NCI-H2171 (cell line): Measurements from ENCODE around the gene UBE2J2.
"Not testable (repeated sequence)": the region's sequence is repeated elsewhere in the genome, so short reads cannot be mapped to it uniquely, and the experiment has no call there.

Experiments
- DNase-seq: peaks from one replicate; lab custom pipeline; 2025; lab: John Stamatoyannopoulos, UW

The UBE2J2 gene

DNA sequence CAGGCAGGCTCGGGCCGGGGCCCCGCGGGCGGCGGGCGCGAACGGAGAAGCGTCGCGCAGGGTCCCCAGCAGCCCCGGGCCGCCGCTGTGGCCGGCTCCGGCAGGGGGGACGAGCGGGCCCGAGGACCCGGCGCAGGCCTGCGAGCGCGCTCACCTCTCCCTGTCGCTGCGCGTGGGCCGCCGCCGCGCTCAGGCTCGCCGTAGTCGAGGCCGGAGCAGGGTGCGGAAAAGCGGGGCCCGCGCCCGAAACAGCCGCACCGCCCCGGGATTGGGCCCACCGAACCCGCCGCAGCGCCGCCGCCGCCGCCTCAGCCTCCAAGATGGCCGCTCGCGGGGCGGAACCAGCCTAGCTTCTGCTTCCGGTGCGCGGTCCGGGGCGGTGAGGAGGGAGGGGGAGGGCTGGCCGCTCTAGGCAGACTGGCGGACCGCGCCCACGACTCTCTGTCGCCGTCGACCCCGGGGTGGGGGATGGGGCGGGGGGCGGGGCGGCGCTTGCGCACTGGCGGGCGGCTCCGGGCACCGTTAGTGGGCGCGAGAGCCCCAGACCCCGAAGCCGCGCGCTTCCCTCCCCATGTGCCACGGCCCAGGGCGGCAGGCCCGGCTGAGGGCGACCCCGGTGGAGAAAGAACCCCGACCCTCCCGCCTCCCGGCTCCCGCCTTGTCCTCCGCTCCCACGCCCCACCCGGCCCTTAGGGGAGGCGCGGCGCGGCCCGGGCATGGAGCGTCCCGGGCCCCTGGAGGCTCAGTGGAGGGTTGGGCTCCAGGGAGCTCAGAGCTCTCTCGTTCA, at the start of gene UBE2J2:
UBE2J2 (minus strand) TSS at position 343 of the 787 bp plus-strand sequence. CDS start 5,862 bp downstream, outside the sequence.
- DNase-seq = peak; percentile 91

DNA sequence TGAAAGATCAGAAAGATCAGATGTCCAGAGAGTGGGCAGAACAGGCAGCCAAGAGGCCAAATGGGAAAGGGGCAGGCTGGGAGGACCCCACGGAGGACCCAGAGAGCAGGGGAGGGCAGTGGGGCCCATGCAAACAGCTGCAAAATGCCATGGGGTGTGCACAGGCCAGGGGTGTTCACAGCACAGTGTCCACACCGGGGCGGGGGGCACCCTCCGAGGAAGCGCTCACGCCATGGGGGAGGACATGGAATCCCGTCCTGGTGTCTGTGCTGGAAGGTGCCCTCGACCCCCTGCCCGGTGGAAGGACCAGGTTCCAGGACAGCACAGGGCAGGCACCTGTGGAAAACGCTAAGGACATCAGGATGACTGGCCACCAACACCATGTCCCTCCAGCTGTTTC, 49.3 kb upstream of the UBE2J2 start:
- no peak for DNase-seq

DNA sequence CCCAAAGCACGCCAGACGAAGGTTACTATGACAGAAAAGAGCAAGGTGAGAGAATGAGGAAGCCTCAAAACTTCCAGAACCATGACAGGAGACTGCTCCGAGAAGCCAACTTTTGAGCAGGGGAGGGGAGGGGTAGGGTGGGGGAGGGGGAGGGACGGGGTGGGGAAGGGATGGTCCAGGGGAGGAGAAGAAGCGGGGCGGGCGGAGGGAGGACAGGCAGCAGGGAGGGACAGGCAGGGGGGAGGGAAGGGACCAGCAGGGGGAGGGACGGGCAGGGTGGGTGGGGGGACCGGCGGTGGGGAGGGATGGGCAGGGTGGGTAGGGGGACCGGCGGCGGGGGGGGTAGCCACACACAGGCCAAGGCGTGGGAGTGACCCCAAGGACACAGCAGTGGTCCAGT, 48.8 kb upstream of the UBE2J2 start:
- no peak for DNase-seq

DNA sequence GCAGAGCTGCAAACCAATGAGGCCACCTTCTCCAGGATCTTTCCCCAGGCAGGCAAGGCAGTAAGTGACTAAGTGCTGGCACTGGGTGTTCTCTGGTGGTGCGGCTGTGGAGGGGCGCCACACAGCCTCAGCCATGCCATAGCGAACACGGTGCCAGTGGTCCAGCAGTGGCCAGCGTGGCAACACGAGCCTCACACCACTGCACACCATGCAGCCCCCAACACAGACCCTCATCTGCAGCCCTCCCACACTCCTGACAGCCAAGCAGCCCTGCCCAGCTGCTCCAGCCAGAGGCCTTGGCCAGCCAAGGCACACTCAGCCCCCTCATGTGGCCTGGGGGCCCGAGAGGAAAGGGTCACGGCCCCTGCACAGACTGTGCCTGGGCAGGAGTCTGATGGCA, 47.8 kb upstream of the UBE2J2 start:
- DNase-seq = no peak

DNA sequence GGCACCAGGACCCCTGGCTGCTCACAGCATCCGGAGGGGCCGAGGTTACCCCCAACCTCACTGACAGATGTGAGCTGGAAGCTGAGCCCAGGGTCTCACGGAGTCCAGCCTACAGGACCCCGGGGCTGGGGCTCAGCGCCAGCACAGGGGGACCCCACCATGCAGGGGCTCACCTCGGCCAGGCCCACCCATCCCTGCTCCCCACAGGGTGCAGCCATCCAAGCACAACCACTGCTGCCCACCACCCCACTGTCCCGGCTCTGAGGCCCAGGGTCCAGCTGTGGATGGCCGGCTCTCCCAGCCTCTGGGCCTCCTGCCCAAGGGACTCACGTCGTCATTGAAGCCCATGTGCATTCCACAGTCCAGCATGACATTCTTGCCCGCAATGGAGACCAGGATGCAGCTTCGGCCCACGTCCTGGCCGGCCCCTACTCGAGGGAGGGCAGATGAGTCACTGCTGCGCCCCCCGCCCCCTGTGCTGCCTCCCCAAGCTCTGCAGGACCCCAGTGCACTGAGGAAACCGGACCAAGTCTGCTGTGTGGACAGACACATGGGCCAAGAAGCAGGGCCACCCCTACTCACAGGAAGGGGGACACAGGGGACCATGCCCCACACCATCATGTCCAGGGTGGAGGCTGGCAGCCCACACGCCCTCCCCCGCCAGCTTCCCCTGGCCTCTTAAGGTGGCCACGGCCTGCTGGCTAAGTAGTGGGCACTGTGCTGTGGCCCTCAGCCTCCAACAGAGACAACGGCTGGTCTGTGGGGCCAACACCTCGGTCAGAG, 47.2 kb upstream of the UBE2J2 start:
- no peak for DNase-seq

DNA sequence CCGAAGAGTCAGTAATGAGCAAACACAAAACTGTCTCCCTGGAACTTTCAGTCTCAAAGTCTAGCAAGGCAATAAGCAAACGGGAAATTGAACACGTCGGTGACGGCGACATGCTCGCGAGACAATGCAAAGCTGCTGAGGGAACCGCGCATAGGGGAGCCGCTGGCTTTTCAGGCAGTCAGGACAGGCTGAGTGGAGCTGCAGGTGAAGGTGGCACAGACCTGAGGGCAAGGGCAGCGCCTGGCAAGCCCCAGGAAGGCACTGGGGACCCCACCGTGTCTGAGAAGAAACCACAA, 45.9 kb upstream of the UBE2J2 start:
- DNase-seq = no peak

DNA sequence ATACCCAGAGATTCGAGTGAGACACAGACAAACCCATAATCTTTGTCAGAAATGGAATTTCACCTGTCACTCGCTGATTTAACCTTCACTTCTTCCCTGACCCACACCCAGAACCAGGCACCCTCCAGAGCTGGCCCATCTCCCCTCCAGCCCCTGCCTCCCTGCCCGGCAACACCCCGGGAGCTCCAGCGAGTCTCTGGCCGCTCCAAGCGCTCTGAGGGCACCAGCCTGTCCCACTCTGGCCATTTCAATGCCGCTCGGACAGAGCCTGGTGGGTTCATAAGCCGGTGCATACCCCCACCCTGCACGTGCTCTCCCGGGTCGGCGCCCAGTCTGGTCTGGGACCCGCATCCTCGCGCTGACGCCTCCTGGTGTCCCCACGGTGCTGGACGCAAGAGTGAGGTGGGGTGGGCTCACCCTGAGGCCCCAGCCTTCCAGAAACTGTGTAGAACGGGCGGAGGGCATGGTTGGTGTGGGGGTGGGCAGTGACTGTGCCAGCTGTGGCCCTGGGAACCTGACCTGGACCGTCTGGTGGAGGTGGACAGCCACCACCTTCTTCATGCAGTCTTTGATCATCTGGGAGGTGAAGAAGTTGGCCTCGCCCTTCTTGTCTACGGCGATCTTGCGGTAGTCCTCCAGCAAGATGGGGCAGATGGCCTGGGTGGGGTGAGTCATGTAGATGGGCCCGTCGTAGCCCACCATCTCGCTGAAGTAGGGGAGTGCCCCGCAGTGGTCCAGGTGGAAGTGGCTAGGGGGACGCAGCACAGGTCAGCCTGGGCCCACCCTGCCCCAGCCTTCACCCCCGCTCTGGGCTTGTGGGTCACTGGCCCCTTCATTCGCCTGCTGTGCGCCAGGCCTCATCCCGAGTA, 45.4 kb upstream of the UBE2J2 start:
- DNase-seq = no peak

DNA sequence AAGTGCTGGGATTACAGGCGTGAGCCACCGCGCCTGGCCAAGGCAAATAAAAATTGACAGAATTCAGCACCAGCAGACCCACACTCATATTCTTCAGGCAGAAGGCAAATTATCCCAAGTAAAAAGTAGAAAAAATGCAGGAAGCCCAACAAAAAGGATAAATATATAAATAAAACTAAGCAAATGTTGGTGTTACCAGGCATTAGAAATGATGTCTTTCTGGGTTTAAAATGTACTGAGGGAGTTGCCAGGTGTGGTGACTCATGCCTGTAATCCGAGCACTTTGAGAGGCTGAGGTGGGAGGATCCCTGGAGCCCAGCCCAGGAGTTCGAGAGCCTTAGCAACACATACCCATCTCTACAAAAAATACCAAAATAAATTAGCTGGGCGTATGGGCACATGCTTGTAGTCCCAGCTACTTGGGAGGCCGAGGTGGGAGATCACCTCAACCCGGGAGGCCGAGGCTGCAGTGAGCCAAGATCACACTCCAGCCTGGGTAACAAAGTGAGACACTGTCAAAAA, 44.5 kb upstream of the UBE2J2 start:
- peak; percentile 74 for DNase-seq

DNA sequence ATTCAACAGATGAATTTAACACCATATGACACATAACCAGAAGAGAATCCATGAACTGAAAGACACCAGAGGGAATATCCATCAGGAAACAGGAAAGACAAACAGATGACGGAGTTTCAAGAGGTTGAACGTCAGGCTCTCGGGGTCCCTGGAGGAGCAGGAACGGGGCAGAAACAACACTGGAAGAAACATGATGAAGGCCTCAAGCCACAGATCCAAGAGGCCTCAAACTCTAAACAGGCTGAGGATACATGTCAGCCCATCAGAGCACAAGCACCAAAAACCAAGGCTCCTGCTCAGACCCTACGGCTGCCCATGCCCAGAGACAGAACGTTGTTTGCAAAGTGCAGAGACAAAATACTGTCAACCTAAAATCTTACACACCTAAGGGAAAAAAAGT, 43.8 kb upstream of the UBE2J2 start:
- no peak for DNase-seq

DNA sequence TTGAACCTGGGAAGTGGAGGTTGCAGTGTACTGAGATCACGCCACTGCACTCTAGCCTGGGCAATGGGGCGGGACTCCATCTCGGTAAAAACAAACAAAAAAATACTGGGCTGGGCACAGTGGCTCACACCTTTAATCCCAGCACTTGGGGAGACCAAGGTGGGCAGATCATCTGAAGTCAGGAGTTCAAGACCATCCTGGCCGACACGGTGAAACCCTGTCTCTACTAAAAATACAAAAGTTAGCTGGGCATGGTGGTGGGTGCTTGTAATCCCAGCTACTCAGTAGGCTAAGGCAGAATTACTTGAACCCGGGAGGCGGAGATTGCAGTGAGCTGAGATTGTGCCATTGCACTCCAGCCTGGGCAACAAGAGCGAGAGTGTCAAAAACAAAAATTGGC, 42.5 kb upstream of the UBE2J2 start:
- not testable (repeated sequence) for DNase-seq

DNA sequence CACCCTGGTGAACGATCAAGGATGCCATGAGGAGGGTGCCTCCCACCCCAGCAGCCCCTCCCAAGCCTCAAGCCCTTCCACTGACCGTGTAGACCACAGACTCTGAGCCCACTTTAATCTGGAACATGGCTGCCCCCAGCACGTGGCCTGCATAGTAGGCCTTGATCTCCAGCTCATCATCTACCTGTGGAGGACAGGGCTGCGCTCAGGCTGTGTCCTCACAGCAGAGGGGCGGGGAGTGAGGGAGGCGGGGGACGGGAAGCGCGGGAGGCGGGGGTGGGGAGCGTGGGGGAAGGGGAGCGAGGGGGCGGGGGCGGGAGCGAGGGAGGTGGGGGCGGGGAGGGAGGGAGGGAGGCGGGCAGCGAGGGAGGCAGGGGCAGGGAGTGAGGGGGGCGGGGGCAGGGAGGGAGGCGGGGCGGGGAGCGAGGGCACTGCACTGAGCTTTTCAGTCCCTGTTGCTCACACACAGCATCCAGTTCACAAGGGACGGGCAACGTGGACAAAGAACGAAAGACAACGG, 41.8 kb upstream of the UBE2J2 start:
- no peak for DNase-seq

DNA sequence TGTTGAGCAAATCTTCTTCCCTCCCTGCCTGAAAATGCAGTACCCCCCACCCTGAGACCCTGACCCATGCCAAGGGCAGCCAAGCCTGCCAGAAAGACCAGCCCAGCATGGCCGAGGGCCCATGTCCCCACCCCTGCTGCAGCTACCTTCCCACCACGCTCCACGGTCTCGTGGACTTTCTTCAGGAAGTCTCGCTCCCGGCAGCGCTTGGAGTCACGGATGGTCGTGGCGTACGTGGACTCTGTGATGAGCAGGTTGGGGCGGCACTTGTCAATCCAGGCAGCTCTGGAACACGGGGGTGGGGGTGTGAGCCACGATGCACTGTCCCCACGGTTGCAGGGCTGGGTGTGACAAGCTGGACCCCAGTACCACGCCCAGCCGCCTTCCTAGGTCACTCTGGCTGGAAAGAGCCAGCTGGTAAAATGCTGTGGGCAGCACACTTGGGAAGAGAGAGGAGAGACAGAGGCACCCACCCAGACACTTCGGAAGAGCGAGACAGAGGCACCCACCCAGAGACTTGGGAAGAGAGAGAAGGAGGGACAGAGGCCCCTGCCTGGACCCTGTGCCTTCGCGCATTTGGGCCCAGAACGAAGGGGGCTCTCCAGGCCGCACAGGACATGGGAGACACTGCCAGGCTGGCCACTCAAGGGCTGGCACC, 41.2 kb upstream of the UBE2J2 start:
- no peak for DNase-seq

DNA sequence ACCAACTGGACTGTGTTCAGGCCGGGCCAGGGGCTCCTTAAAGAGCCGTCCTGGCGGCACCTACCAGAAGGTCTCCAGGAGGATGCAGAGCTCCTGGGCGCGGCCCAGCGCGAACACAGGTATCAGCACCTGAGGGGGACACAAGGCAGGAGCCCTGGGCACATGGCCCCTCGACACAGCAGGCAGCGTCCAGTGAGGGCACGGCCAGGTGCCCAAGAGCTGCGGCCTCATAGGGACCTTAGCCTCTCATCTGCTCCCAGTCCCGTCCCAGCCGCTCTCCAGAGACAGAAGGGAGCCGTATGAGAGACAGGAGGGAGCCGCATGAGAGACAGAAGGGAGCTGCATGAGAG, 40.6 kb upstream of the UBE2J2 start:
- DNase-seq = no peak

DNA sequence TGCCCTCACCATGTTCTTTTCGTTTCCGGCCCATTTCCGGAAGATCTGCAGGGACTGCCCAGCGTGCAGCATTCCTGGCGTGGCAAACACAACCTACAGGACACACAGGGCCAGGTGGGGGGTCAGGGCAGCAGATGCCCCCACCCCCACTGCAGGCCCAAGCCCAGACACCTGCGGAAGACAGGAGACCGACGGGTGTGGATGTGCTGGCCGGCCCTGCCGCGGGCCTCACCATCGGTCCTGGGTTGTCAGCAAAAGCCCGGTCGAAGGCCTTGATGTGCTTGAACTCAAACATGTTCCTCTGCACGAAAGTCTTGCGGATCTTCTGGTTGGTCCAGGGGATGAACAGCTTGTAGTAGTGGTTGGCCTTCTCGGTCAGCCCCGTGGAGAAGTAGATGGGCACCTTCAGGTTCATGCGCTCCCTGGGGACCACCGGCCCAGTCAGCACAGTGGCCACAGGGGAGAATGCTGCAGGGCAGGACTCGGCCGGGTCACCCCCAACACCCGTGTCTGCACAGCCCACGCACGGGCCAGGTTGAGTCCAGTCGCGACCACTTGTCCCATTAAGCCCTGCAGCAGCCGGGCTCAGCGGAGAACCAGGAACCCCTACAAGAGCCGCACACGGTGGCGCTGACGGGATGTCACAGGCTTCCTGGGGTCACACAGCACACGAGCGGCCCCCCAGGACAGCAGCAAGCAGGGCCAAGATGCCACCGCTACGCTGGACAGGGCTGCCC, 40.0 kb upstream of the UBE2J2 start:
- no peak for DNase-seq

DNA sequence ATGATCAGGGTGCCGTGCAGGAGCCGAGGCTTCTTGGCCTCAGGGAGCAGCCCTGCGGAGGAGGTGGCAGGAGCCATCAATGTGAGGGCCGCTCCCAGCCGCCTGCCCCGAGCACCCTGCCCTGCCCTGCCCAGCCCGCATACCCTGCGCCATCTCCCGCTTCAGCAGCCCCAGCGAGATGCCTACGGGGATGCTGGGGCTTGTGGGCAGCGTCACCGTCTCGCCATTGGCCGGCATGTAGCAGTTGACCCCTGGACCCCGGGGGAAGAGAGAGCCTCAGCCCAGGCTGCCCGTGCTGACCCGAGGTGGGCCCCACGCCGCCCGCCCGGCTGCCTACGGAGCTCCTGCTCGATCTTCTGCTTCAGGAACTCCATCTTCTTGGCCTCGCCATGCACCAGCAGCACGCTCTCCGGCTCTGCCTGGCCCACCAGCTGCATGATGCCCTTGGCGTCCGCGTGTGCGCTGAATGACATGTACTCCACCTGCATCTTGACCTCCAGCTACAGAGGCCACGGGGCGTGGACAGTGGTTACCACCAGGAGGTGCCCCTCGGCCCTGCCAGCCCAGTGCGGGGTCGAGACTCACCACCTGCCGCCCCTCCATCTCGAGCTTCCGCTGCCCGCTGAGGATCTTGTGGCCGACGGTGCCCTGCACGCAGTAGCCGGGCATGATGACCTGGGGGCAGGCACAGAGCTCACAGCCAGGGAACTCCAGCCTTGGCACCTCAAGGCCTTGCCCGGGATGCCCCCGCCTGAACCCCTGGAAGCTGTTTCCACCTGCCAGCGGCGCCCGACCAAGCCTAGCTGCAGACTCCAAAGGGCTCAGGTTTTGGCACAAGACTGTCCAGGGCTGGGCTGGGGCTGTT, 39.0 kb upstream of the UBE2J2 start:
- DNase-seq = no peak

DNA sequence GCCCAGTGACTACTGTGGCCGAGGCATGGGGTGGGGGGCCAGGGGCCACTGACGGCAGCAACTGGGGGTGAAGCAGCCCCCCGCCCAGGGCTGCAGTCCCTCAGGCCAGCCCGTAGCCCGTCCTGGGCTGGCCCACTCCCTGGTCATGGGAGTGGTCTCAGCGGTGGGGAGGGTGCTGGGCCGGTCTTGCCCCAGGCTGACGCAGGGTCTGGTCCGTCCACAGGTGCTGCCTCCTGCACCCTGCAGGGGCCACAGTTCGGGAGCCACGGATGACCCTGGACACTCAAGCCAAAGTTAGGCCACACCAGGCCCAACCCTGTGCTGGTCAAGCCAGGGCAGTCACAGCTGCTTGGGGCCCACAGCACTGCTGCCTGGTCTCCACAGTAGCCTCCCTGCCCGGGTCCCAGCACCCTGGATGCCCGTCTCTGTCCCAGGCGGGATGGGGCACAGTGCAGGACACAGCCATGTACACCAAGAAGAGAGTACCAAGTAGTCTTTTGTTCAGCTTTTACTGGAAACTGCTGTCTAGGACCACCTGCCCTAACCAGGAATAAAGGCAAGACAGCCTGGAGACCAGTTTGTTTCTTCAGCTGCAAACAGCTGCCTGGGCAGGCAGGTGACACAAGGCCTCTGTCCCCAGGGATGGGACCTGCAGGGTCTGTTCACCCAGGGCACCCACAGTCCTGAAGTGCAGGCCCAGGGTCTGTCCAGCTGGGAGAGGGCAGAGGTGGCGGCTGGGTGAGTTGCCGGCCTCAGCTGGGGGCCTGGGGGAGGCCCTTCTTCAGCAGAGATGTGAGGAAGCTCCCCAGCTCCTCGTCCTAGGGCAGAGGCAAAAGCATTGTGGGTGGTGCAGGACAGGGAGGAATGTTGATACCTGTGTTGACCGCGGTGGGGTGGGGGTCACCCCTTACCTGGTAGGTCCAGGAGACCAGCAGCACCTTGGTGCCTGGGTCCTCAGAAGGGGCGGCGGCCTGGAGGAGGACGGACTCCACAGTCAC, 37.8 kb upstream of the UBE2J2 start:
- no peak for DNase-seq

DNA sequence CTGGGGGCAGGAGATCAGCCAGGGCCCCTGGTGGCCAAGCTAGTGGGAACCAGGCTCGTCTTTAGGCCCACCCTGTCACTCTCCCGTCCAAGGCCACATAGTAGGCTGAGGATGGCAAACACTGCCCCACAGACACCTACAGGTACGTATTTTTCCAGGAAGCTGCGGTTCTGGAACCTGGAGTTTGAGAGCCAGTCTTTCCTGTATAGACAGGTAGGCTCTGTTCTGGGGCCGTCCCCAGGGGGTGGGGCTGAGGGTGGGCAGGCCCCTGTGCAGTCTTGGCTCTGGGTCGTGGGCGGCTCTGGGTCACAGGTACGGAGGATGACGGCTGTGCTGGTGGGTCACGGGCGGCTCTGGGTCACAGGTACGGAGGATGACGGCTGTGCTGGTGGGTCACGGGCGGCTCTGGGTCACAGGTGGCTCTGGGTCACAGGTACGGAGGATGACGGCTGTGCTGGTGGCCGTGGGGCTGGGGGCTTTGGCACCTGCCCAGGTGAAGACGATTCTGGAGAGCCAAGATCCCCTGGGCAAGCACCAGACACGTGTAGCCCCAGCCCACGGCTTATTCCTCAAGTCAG, 36.9 kb upstream of the UBE2J2 start:
- DNase-seq = no peak

DNA sequence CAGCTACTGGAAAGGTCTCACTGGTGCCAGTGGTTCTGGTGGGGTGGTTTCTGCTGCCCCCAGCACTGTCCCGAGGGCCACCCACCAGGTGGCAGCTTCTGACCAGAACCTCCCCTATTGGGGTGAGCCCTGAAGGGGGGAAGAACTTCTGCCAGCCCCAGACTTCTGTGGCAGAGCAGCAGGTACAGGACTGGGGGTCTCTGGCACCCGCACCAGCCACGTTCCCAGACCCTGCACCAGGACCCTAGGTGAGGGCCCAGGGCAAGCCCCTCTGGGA, 36.4 kb upstream of the UBE2J2 start:
- DNase-seq = no peak
